A549 (cell line): ENCODE measurements around the gene POLR1B. TPM values are rescaled to one million over a fixed set of nuclear protein-coding genes. Genes with fewer than 3 reads are reported as not detected.

Source experiments
- ATAC-seq, 2 experiments: fragments of 200-7000 bp in 1 of 2; fragments of >200 bp in 1 of 2; cut with Nextera tagmentation in 1 of 2; cut with Tn5 transposase in 1 of 2; 3 replicates each; pipeline versions ENCODE4 v1.8.0 to v1.9.1; 2018 to 2020; ENCODE audit warnings: mild to moderate bottlenecking in 1 of 2, moderate library complexity in 1 of 2
- CTCF ChIA-PET: fragments of 300-600 bp; sonication (Branson Sonifier 250); formaldehyde crosslinking; extraction: SDS; loops from one replicate; lab custom pipeline; 2021; ENCODE audit warnings: antibody characterized with exemption, inconsistent platforms; lab: Yijun Ruan, JAX
- POLR2A ChIA-PET: fragments of 350-600 bp; formaldehyde crosslinking; extraction: SDS; loops from one replicate; lab custom pipeline; 2021; ENCODE audit warnings: antibody characterized with exemption, inconsistent platforms; lab: Yijun Ruan, JAX
- DNase-seq, 2 experiments: peaks; one replicate each; pipeline versions ENCODE4 v3.0.0 to v3.0.0-alpha.2; 2011 to 2016; ENCODE audit warnings: low read depth in 1 of 2, low spot score in 1 of 2
- FAIRE-seq: peaks from 2 replicates; lab custom pipeline; 2011; peaks lifted over from hg19 to GRCh38; lab: Jason Lieb, UNC
- H3K27ac ChIP-seq, 2 experiments: fragments of >200 bp; sonication (Bioruptor Twin); formaldehyde crosslinking; 3 replicates each; pipeline ENCODE4 v1.5.1; 2016 to 2017
- H3K4me1 ChIP-seq: fragments of >200 bp; sonication (Bioruptor Twin); formaldehyde crosslinking; 3 replicates; pipeline ENCODE4 v1.6.1; 2016
- H3K4me2 ChIP-seq: fragments of >200 bp; sonication (Bioruptor Twin); formaldehyde crosslinking; 3 replicates; pipeline ENCODE4 v1.6.1; 2016
- H3K4me3 ChIP-seq: fragments of >200 bp; sonication (Bioruptor Twin); formaldehyde crosslinking; 3 replicates; pipeline ENCODE4 v1.5.1; 2016
- H3K9me3 ChIP-seq: fragments of >200 bp; sonication (Bioruptor Twin); formaldehyde crosslinking; 3 replicates; pipeline ENCODE4 v1.6.1; 2016
- BHLHE40 ChIP-seq: IDR thresholded peaks from 2 replicates; pipeline ENCODE4 v1.6.1; 2012; ENCODE audit warnings: low read depth, low read length, inconsistent platforms
- CHD4 ChIP-seq: fragments of 200-600 bp; sonication (generic); IDR thresholded peaks from 2 replicates; pipeline ENCODE4 v1.6.1; 2016; ENCODE audit warnings: antibody characterized with exemption, mild to moderate bottlenecking, borderline replicate concordance
- CTCF ChIP-seq: fragments of >200 bp; sonication (Bioruptor Twin); formaldehyde crosslinking; IDR thresholded peaks from 3 replicates; pipeline ENCODE4 v1.5.1; 2016
- EHF ChIP-seq: fragments of 250-450 bp; sonication (Bioruptor Pico); IDR thresholded peaks from 2 replicates; pipeline ENCODE4 v1.5.0; 2020; ENCODE audit warnings: mild to moderate bottlenecking
- ELK1 ChIP-seq: fragments of 150-350 bp; IDR thresholded peaks from 2 replicates; pipeline ENCODE4 v1.6.1; 2014; ENCODE audit warnings: low read depth, mild to moderate bottlenecking, low read length
- EP300 ChIP-seq, 2 experiments: fragments of >200 bp; sonication (Bioruptor Twin); formaldehyde crosslinking; IDR thresholded peaks; 2 replicates in 1 of 2; 3 replicates in 1 of 2; pipeline ENCODE4 v1.6.1; 2016 to 2017
- FOSL2 ChIP-seq, 2 experiments: fragments of 450-650 bp in 1 of 2; fragments of >200 bp in 1 of 2; sonication (Bioruptor Twin) in 1 of 2; formaldehyde crosslinking; IDR thresholded peaks; 2 replicates each; pipeline versions ENCODE4 v1.5.0 to v1.6.1; 2016 to 2020; ENCODE audit warnings: mild to moderate bottlenecking in 1 of 2, moderate library complexity in 1 of 2
- FOXS1 ChIP-seq: fragments of 250-450 bp; sonication (Bioruptor Pico); IDR thresholded peaks from 2 replicates; pipeline ENCODE4 v1.5.0; 2020; ENCODE audit warnings: mild to moderate bottlenecking, moderate library complexity
- HMGXB4 ChIP-seq: fragments of 250-450 bp; sonication (Bioruptor Pico); IDR thresholded peaks from 2 replicates; pipeline ENCODE4 v1.5.0; 2021; ENCODE audit warnings: mild to moderate bottlenecking, moderate library complexity, borderline replicate concordance
- JUN ChIP-seq, 2 experiments: fragments of >200 bp; sonication (Bioruptor Twin); formaldehyde crosslinking; IDR thresholded peaks; 2 replicates in 1 of 2; 3 replicates in 1 of 2; pipeline ENCODE4 v1.6.1; 2016 to 2017
- JUNB ChIP-seq: fragments of >200 bp; sonication (Bioruptor Twin); formaldehyde crosslinking; IDR thresholded peaks from 2 replicates; pipeline ENCODE4 v1.6.1; 2016
- MAX ChIP-seq: IDR thresholded peaks from 2 replicates; pipeline ENCODE4 v1.6.1; 2012
- NR3C1 ChIP-seq: fragments of >200 bp; sonication (Bioruptor Twin); formaldehyde crosslinking; IDR thresholded peaks from 3 replicates; pipeline ENCODE4 v1.6.1; 2017
- RAD21 ChIP-seq, 2 experiments: fragments of >200 bp in 1 of 2; sonication (Bioruptor Twin) in 1 of 2; formaldehyde crosslinking in 1 of 2; IDR thresholded peaks in 1 of 2; conservative IDR thresholded peaks in 1 of 2; 2 replicates in 1 of 2; 3 replicates in 1 of 2; pipeline ENCODE4 v1.6.1; 2012 to 2018; ENCODE audit warnings: inconsistent platforms in 1 of 2
- RCOR1 ChIP-seq: fragments of 150-350 bp; IDR thresholded peaks from 2 replicates; pipeline ENCODE4 v1.6.1; 2014; ENCODE audit warnings: antibody characterized with exemption, low read length, low read depth
- REST ChIP-seq: fragments of 200-600 bp; sonication (generic); IDR thresholded peaks from 2 replicates; pipeline ENCODE4 v1.6.1; 2016; ENCODE audit warnings: antibody characterized with exemption, mild to moderate bottlenecking, moderate library complexity
- USF2 ChIP-seq: fragments of 450-650 bp; IDR thresholded peaks from 2 replicates; pipeline ENCODE4 v1.6.1; 2014; ENCODE audit warnings: antibody characterized with exemption
- ZFP36 ChIP-seq: fragments of 450-650 bp; IDR thresholded peaks from 2 replicates; pipeline ENCODE4 v1.6.1; 2014; ENCODE audit warnings: borderline replicate concordance; ENCODE audit not compliant: partially characterized antibody
- ZSCAN20 ChIP-seq: fragments of 250-450 bp; sonication (Bioruptor Pico); IDR thresholded peaks from 2 replicates; pipeline ENCODE4 v1.8.0; 2022; ENCODE audit warnings: mild to moderate bottlenecking, moderate library complexity
- WGBS: methylation state at CpG from one replicate; pipeline ENCODE4 v1.1.6; 2017; ENCODE audit errors: missing lambda C conversion rate; 5-methylcytosine and 5-hydroxymethylcytosine counted together
- polyA plus RNA-seq, 4 experiments: library from polyadenylated mRNA; depleted of rRNA in 3 of 4; stranded (reverse); fragments of >200 nt; fragmentation: RNase III in 1 of 4; extraction: RNeasy Plus Mini Kit Qiagen cat#74134 plus additional on column Dnase treatment in 1 of 4; gene quantifications; 2 replicates in 3 of 4; 3 replicates in 1 of 4; pipeline ENCODE4 v1.2.3, GENCODE V29; 2011 to 2017

The POLR1B gene
- polyA plus RNA-seq, 2 of the 4 experiments (the other 2 are of a cell fraction), result 18.9 to 41.2 TPM

GRCh38 chr2:112548980-112549379, 6.7 kb downstream of the POLR1B start:
- TF ChIP-seq ZSCAN20, result no peak
- TF ChIP-seq EP300 (IDR thresholded peaks at IDR 0.05), result no peak
- no peak for TF ChIP-seq JUNB
- TF ChIP-seq ELK1, result no peak
- no peak for TF ChIP-seq FOSL2 (IDR thresholded peaks at IDR 0.05)
- TF ChIP-seq FOSL2 (CRISPR knock-in tag; IDR thresholded peaks at IDR 0.05), result no peak
- TF ChIP-seq RAD21 (conservative IDR thresholded peaks at IDR 0.05 in 1 of 2, IDR thresholded peaks at IDR 0.05 in 1 of 2), result no peak
- no peak for TF ChIP-seq MAX
- TF ChIP-seq REST, result no peak
- no peak for TF ChIP-seq HMGXB4 (CRISPR knock-in tag)
- no peak for TF ChIP-seq FOXS1
- TF ChIP-seq CHD4, result no peak
- TF ChIP-seq ZFP36, result no peak
- no peak for TF ChIP-seq EHF (CRISPR knock-in tag)
- no peak for TF ChIP-seq JUN (IDR thresholded peaks at IDR 0.05)
- TF ChIP-seq CTCF, result no peak
- TF ChIP-seq BHLHE40, result no peak
- TF ChIP-seq USF2, result no peak
- TF ChIP-seq RCOR1, result no peak
- TF ChIP-seq NR3C1, result no peak
- ChIA-PET CTCF (no interaction called here), POLR2A (no interaction called here)
- no peak overlapping the region for H3K4me2 ChIP-seq
- DNase-seq, result no peak
- WGBS, result 96% methylated on average over 2 of the region's 2 CpGs
- H3K9me3 ChIP-seq, result no peaks in the 10 kb centered on the region
- no peak for FAIRE-seq
- no peak overlapping the region for H3K4me3 ChIP-seq
- H3K4me1 ChIP-seq, result peaks cover 20% of the 10 kb centered on the region; the same call in 2 of the 3 replicates
- H3K27ac ChIP-seq, result no peak overlapping the region
- no peak for ATAC-seq
